IMR-90 (cell line): ENCODE results near the gene LEP. TPM values are rescaled to one million over a fixed set of nuclear protein-coding genes. Genes with fewer than 3 reads are reported as not detected.

ENCODE experiments used
- ATAC-seq: fragments of 200-7000 bp; cut with Tn5 transposase; 2 replicates; pipeline ENCODE4 v1.9.1; 2020; ENCODE audit warnings: low read depth, mild to moderate bottlenecking, moderate library complexity
- BruUV-seq: library from RNA; stranded (reverse); fragments of 400-500 nt; replicated peaks from 2 replicates; lab custom pipeline; 2021; lab: Mats Ljungman, UMichigan
- CTCF ChIA-PET: fragments of 300-600 bp; formaldehyde crosslinking; extraction: SDS; loops from one replicate; lab custom pipeline; 2021; ENCODE audit warnings: antibody characterized with exemption; lab: Yijun Ruan, JAX
- POLR2A ChIA-PET: fragments of 300-600 bp; sonication (Branson Sonifier 250); formaldehyde crosslinking; loops from one replicate; lab custom pipeline; 2022; ENCODE audit warnings: antibody characterized with exemption; ENCODE audit not compliant: unreplicated experiment; lab: Charles Lee
- DNase-seq: peaks from one replicate; pipeline ENCODE4 v3.0.0; 2013
- H2AFZ ChIP-seq: replicated peaks from 2 replicates; pipeline ENCODE3; 2013; ENCODE audit warnings: low read length, mild to moderate bottlenecking; ENCODE audit not compliant: poor library complexity
- H2AK5ac ChIP-seq: 2 replicates; pipeline ENCODE4 v1.6.1; 2013; ENCODE audit warnings: low read depth, low read length, inconsistent platforms
- H2AK9ac ChIP-seq: replicated peaks from 2 replicates; pipeline ENCODE3; 2013; ENCODE audit warnings: mild to moderate bottlenecking, low read depth, low read length, moderate library complexity; ENCODE audit not compliant: poor library complexity
- H2BK120ac ChIP-seq: 2 replicates; pipeline ENCODE4 v1.6.1; 2013; ENCODE audit warnings: low read depth, low read length, inconsistent platforms
- H2BK15ac ChIP-seq: 3 replicates; pipeline ENCODE4 v1.6.1; 2013; ENCODE audit warnings: low read depth, low read length, inconsistent platforms
- H2BK20ac ChIP-seq: 2 replicates; pipeline ENCODE4 v1.6.1; 2013; ENCODE audit warnings: low read depth, mild to moderate bottlenecking, inconsistent platforms, low read length, moderate library complexity
- H2BK5ac ChIP-seq: 2 replicates; pipeline ENCODE4 v1.6.1; 2013; ENCODE audit warnings: mild to moderate bottlenecking, low read depth, low read length, inconsistent platforms; ENCODE audit not compliant: poor library complexity, severe bottlenecking
- H3K14ac ChIP-seq: replicated peaks from 2 replicates; pipeline ENCODE4 v1.6.1; 2013; ENCODE audit warnings: low read depth, low read length, inconsistent platforms
- H3K18ac ChIP-seq: 2 replicates; pipeline ENCODE4 v1.6.1; 2013; ENCODE audit warnings: low read depth, low read length, control low read depth
- H3K23ac ChIP-seq: 2 replicates; pipeline ENCODE4 v1.6.1; 2013; ENCODE audit warnings: low read depth, low read length, inconsistent platforms
- H3K27ac ChIP-seq: 2 replicates; pipeline ENCODE4 v1.5.1; 2013; ENCODE audit warnings: mild to moderate bottlenecking, control low read depth, low read length; ENCODE audit not compliant: insufficient read depth
- H3K27me3 ChIP-seq: 2 replicates; pipeline ENCODE4 v1.6.1; 2013; ENCODE audit warnings: low read length; ENCODE audit not compliant: control insufficient read depth, insufficient read depth
- H3K36me3 ChIP-seq: 2 replicates; pipeline ENCODE4 v1.6.1; 2013; ENCODE audit warnings: low read length, mixed read lengths; ENCODE audit not compliant: control insufficient read depth, insufficient read depth
- H3K4ac ChIP-seq: 2 replicates; pipeline ENCODE4 v1.6.1; 2013; ENCODE audit warnings: low read depth, low read length, inconsistent platforms
- H3K4me1 ChIP-seq: 2 replicates; pipeline ENCODE4 v1.6.1; 2013; ENCODE audit warnings: low read length, mixed read lengths; ENCODE audit not compliant: control insufficient read depth, insufficient read depth
- H3K4me2 ChIP-seq: 2 replicates; pipeline ENCODE4 v1.6.1; 2013; ENCODE audit warnings: low read depth, mild to moderate bottlenecking, control low read depth, low read length, moderate library complexity
- H3K4me3 ChIP-seq: 2 replicates; pipeline ENCODE4 v1.5.1; 2013; ENCODE audit warnings: low read depth, mild to moderate bottlenecking, control low read depth, low read length, moderate library complexity; ENCODE audit not compliant: insufficient read depth
- H3K56ac ChIP-seq: 2 replicates; pipeline ENCODE4 v1.6.1; 2013; ENCODE audit warnings: low read length, inconsistent platforms; ENCODE audit not compliant: insufficient read depth; ENCODE audit errors: extremely low read depth
- H3K79me1 ChIP-seq, 2 experiments: 2 replicates each; pipeline ENCODE4 v1.6.1; 2013; ENCODE audit warnings: low read length in 2 of 2, inconsistent platforms in 1 of 2, low read depth in 1 of 2
- H3K9ac ChIP-seq: 2 replicates; pipeline ENCODE4 v1.6.1; 2013; ENCODE audit warnings: low read depth, low read length, control low read depth
- H3K9me1 ChIP-seq: 2 replicates; pipeline ENCODE4 v1.6.1; 2013; ENCODE audit warnings: low read length, inconsistent platforms; ENCODE audit not compliant: insufficient read depth
- H3K9me3 ChIP-seq: 2 replicates; pipeline ENCODE4 v1.6.1; 2013; ENCODE audit warnings: low read length; ENCODE audit not compliant: control insufficient read depth, insufficient read depth
- H4K20me1 ChIP-seq: 2 replicates; pipeline ENCODE4 v1.6.1; 2013; ENCODE audit warnings: low read length, inconsistent platforms; ENCODE audit not compliant: insufficient read depth
- H4K5ac ChIP-seq: 2 replicates; pipeline ENCODE4 v1.6.1; 2013; ENCODE audit warnings: mild to moderate bottlenecking, low read depth, low read length, control low read depth
- H4K8ac ChIP-seq, 2 experiments: 2 replicates each; pipeline ENCODE4 v1.6.1; 2013; ENCODE audit warnings: low read depth in 2 of 2, low read length in 2 of 2, control low read depth in 1 of 2, inconsistent platforms in 1 of 2
- H4K91ac ChIP-seq: 2 replicates; pipeline ENCODE4 v1.6.1; 2013; ENCODE audit warnings: low read depth, low read length, inconsistent platforms; ENCODE audit not compliant: insufficient read depth
- BHLHE40 ChIP-seq: fragments of 150-350 bp; IDR thresholded peaks from 2 replicates; pipeline ENCODE4 v1.6.1; 2016; ENCODE audit warnings: mild to moderate bottlenecking, low read depth, low read length
- CHD1 ChIP-seq: IDR thresholded peaks from 2 replicates; pipeline ENCODE4 v1.6.1; 2012; ENCODE audit warnings: low read depth, low read length, improper control_type of control experiment
- ELK1 ChIP-seq: fragments of 150-350 bp; IDR thresholded peaks from 2 replicates; pipeline ENCODE4 v1.6.1; 2016; ENCODE audit warnings: low read depth, mild to moderate bottlenecking, low read length, moderate library complexity, borderline replicate concordance
- MXI1 ChIP-seq: IDR thresholded peaks from 2 replicates; pipeline ENCODE4 v1.6.1; 2012; ENCODE audit warnings: low read depth, mild to moderate bottlenecking, low read length, moderate library complexity, borderline replicate concordance
- NFE2L2 ChIP-seq: fragments of 150-350 bp; IDR thresholded peaks from 2 replicates; pipeline ENCODE4 v1.6.1; 2016; ENCODE audit warnings: low read depth, mild to moderate bottlenecking, low read length
- RAD21 ChIP-seq: IDR thresholded peaks from 2 replicates; pipeline ENCODE4 v1.6.1; 2012; ENCODE audit warnings: low read length, improper control_type of control experiment
- RCOR1 ChIP-seq: IDR thresholded peaks from 2 replicates; pipeline ENCODE4 v1.6.1; 2012; ENCODE audit warnings: mild to moderate bottlenecking, low read length, improper control_type of control experiment; ENCODE audit not compliant: insufficient replicate concordance
- SMC3 ChIP-seq: fragments of 150-350 bp; IDR thresholded peaks from 2 replicates; pipeline ENCODE4 v1.6.1; 2016; ENCODE audit warnings: low read depth, mild to moderate bottlenecking, antibody characterized with exemption, low read length, moderate library complexity
- WGBS, 2 experiments: methylation state at CpG; one replicate each; pipeline versions ENCODE4 v1.1.5 to v1.1.7; 2013; ENCODE audit warnings: missing lambda C conversion rate in 2 of 2; ENCODE audit not compliant: insufficient read length in 1 of 2; ENCODE audit errors: extremely low coverage in 2 of 2; 5-methylcytosine and 5-hydroxymethylcytosine counted together
- dilution Hi-C: fragments of 300-500 bp; cut with HindIII; formaldehyde crosslinking; loops from one replicate; pipeline ENCODE4 v1.14.3; 2018; ENCODE audit warnings: low sequenced_read_pairs; ENCODE audit not compliant: unreplicated experiment
- in situ Hi-C: fragments of 300-500 bp; cut with MboI; formaldehyde crosslinking; loops from 3 replicates; pipeline ENCODE4 v1.14.3; 2019; ENCODE audit warnings: low sequenced_read_pairs, inconsistent platforms, mixed read lengths
- intact Hi-C: fragments of 100-400 bp; cut with micrococcal nuclease; formaldehyde crosslinking; loops from 2 replicates; pipeline ENCODE4 v1.10.0; 2022
- microRNA-seq, 2 experiments: library from miRNA; stranded (forward) in 1 of 2; unstranded in 1 of 2; fragments of 10-50 nt in 1 of 2; fragments of <30 nt in 1 of 2; gene quantifications in 1 of 2; microRNA quantifications in 1 of 2; one replicate each; pipeline versions ENCODE3 to v1.1.0; 2013 to 2020; ENCODE audit not compliant: insufficient read depth in 1 of 2, insufficient read length in 1 of 2, unreplicated experiment in 1 of 2
- polyA plus RNA-seq, 3 experiments: library from polyadenylated mRNA; depleted of rRNA; stranded (reverse); fragments of >200 nt; gene quantifications; 2 replicates each; pipeline ENCODE4 v1.2.3, GENCODE V29; 2012; ENCODE audit warnings: low replicate concordance in 1 of 3
- small RNA-seq, 5 experiments: library from RNA; depleted of rRNA; stranded (forward); fragments of <200 nt; gene quantifications; one replicate each; pipeline ENCODE3, GENCODE V24; 2012
- total RNA-seq: library from RNA; depleted of rRNA; stranded (reverse); fragments of >200 nt; gene quantifications from 2 replicates; pipeline ENCODE4 v1.2.3, GENCODE V29; 2012; rRNA removed

LEP gene
- total and polyA plus RNA-seq, 2 of the 4 experiments (the other 2 are of a cell fraction), result not detected

DNA sequence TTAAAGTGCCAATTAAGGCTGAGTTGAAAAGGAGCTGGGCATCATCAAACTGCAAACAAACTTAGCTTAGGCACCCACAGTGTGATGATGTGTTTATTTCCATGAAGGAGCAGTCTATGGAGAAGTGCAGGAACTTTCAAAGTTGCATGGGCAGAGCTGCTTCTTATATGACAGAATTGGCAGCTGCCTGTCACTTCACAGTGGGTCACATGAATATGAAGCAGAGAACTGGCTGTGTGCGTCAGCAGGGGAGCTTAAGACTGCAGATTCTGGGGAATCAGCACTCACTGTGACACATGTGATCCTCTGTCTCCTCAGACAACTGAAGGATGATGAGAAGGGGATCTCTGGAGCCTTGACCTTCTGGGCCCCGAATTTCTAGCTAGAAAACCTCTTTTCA, 66.0 kb downstream of the LEP start:
- no peaks in the 10 kb centered on the region for H4K20me1 ChIP-seq
- BruUV-seq, result no TSS peak
- no peak overlapping the region for H3K27ac ChIP-seq
- H4K91ac ChIP-seq, result no peak overlapping the region
- no peaks in the 10 kb centered on the region for H3K4me1 ChIP-seq
- no peak overlapping the region for H2BK15ac ChIP-seq
- H3K9me3 ChIP-seq, result no peaks in the 10 kb centered on the region
- no peak overlapping the region for H2BK120ac ChIP-seq
- no peaks in the 10 kb centered on the region; the same call in 1 of the 2 replicates for H3K9me1 ChIP-seq
- ATAC-seq (no peak), DNase-seq (no peak)
- no peaks in the 10 kb centered on the region for H3K27me3 ChIP-seq
- dilution Hi-C loops, result no loop called here
- no peak for TF ChIP-seq NFE2L2
- TF ChIP-seq MXI1, result no peak
- no peak for TF ChIP-seq ELK1
- TF ChIP-seq RCOR1, result no peak
- no peak for TF ChIP-seq CHD1
- no peak for TF ChIP-seq SMC3
- TF ChIP-seq RAD21, result no peak
- no peak for TF ChIP-seq BHLHE40
- no peak overlapping the region for H2AK9ac ChIP-seq
- no peak overlapping the region for H3K4me3 ChIP-seq
- H2BK5ac ChIP-seq, result no peak overlapping the region
- H3K4ac ChIP-seq, result no peak overlapping the region
- ChIA-PET CTCF (no interaction called here), POLR2A (no interaction called here)
- no peak overlapping the region for H2AK5ac ChIP-seq
- H4K5ac ChIP-seq, result no peak overlapping the region
- H4K8ac ChIP-seq, result no peak overlapping the region
- no peak overlapping the region for H3K56ac ChIP-seq
- no CpG with 5 or more reads among the region's 2 CpGs for WGBS, 2 experiments
- intact Hi-C loops, result no loop called here
- no peak overlapping the region for H2BK20ac ChIP-seq
- in situ Hi-C loops, result no loop called here
- H3K23ac ChIP-seq, result no peak overlapping the region
- no peak overlapping the region for H3K9ac ChIP-seq
- no peak overlapping the region for H3K14ac ChIP-seq
- no peaks in the 10 kb centered on the region; a peak in 2 of 4 replicates for H3K79me1 ChIP-seq
- peaks cover 37% of the 10 kb centered on the region for H3K36me3 ChIP-seq
- no peak overlapping the region for H2AFZ ChIP-seq
- no peak overlapping the region for H3K18ac ChIP-seq
- H3K4me2 ChIP-seq, result no peak overlapping the region

Small RNA genes lying within 50 kb of the gene (microRNA-seq; reads per million reads assigned to microRNA genes)
- gene MIR129-1, result 0 to 0.73 reads per million in 2 experiments

Small RNA genes lying within 50 kb of the gene (small RNA-seq; reads per million reads assigned to genes)
- 0 reads per million in 5 experiments for gene MIR129-1

Other genes with a start within 250 kb of the LEP start
- 0.54 and 0.56 TPM in 2 replicates for gene LRRC4, start 209.8 kb upstream of the LEP start, total RNA-seq
- gene LRRC4, start 209.8 kb upstream of the LEP start, polyA plus RNA-seq (2012; rRNA removed), result 0.55 and 0.69 TPM in 2 replicates
- 12.4 and 18.6 TPM in 2 replicates for gene RBM28, start 102.6 kb downstream of the LEP start, total RNA-seq
- 18.6 and 20.4 TPM in 2 replicates for gene RBM28, start 102.6 kb downstream of the LEP start, polyA plus RNA-seq (2012; rRNA removed)
- not detected in 2 replicates for gene PRRT4, start 120.4 kb downstream of the LEP start, total RNA-seq
- not detected in 2 replicates for gene PRRT4, start 120.4 kb downstream of the LEP start, polyA plus RNA-seq (2012; rRNA removed)
- 45.3 and 49.5 TPM in 2 replicates for gene IMPDH1, start 168.7 kb downstream of the LEP start, total RNA-seq
- 69.3 and 72.0 TPM in 2 replicates for gene IMPDH1, start 168.7 kb downstream of the LEP start, polyA plus RNA-seq (2012; rRNA removed)
- gene HILPDA, start 214.6 kb downstream of the LEP start, total RNA-seq, result 23.6 and 31.2 TPM in 2 replicates
- gene HILPDA, start 214.6 kb downstream of the LEP start, polyA plus RNA-seq (2012; rRNA removed), result 29.8 and 35.6 TPM in 2 replicates
- gene METTL2B, start 235.5 kb downstream of the LEP start, total RNA-seq, result 34.2 and 45.8 TPM in 2 replicates
- gene METTL2B, start 235.5 kb downstream of the LEP start, polyA plus RNA-seq (2012; rRNA removed), result 14.1 and 18.0 TPM in 2 replicates